ENCODE data around the gene YKT6.

YKT6 gene

DNA sequence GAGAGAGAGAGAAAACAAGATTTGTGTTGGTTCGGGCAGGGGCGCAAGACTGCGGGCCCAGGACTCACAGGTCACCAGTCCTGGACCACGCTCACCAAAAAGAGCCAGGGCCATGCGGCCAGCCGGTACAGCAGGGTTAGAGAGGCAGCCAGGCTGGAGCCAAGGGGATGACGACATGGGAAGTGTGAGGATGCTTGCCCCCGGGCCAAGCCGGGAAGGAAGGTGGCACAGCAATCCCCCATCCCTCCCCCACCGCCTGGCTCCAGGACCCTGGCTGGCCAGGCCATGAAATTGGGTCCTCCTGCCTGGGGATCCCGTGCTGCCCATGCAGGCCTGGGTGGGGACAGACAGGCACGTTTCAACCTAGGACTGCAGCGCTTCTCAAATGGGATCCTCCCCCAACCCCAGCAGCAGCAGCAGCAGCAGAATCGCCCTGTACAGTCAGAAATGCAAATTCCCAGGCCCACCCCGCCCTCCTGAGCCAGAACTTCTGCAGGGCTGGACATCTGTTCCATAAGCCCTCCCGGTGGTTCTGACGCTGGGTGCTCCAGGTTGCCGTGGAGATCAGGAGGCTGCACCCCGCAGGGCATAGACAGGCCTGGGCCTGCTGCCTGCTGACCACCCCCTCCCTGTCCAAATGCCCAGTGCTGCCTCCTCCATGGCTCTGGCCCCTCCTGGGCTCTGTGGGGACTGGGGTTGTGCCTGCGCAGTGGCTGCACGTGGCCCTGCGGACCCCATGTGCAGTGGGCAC lies 35.0 kb downstream of the YKT6 start:
- Histone ChIP-seq H3K27me3 (ENCODE audit: control insufficient read depth, insufficient read depth, low read length) (no peaks in the 10 kb centered on the region), H3K4me3 (ENCODE audit: low read depth, low read length) (no peak overlapping the region), H3K27ac (ENCODE audit: low read depth, low read length) (no peak overlapping the region), H3K9ac (ENCODE audit: low read depth, low read length) (no peak overlapping the region), H3K9me3 (ENCODE audit: control insufficient read depth, insufficient read depth, low read length) (no peaks in the 10 kb centered on the region), H3K4me1 (ENCODE audit: control insufficient read depth, insufficient read depth, low read length) (no peaks in the 10 kb centered on the region; the same call in 1 of the 2 replicates), H3K36me3 (ENCODE audit: control insufficient read depth, insufficient read depth, low read length) (no peaks in the 10 kb centered on the region)

DNA sequence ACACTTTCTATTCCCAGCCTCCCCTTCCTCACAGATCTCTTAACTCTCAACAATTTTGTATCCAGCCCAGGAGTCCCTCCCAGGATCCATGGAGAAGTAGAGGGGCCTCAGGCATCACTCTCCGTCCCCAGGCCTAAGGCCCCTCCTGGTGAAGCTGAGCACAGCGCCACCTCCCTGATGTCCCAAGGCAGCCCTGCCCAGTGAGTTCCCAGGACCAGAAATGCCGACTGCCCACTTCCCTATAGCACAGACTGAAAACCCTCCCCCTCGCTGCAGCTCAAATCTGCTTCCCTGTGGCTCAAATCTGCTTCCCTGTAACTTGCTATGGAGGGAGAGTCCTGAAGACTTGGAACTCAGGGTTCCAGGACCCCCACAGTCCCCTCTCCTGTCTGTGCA lies 35.6 kb downstream of the YKT6 start:
- Histone ChIP-seq H3K9ac (ENCODE audit: low read depth, low read length) (no peak overlapping the region), H3K36me3 (ENCODE audit: control insufficient read depth, insufficient read depth, low read length) (no peaks in the 10 kb centered on the region), H3K9me3 (ENCODE audit: control insufficient read depth, insufficient read depth, low read length) (no peaks in the 10 kb centered on the region), H3K4me1 (ENCODE audit: control insufficient read depth, insufficient read depth, low read length) (no peaks in the 10 kb centered on the region; the same call in 1 of the 2 replicates), H3K27me3 (ENCODE audit: control insufficient read depth, insufficient read depth, low read length) (no peaks in the 10 kb centered on the region), H3K27ac (ENCODE audit: low read depth, low read length) (no peak overlapping the region), H3K4me3 (ENCODE audit: low read depth, low read length) (no peak overlapping the region)

DNA sequence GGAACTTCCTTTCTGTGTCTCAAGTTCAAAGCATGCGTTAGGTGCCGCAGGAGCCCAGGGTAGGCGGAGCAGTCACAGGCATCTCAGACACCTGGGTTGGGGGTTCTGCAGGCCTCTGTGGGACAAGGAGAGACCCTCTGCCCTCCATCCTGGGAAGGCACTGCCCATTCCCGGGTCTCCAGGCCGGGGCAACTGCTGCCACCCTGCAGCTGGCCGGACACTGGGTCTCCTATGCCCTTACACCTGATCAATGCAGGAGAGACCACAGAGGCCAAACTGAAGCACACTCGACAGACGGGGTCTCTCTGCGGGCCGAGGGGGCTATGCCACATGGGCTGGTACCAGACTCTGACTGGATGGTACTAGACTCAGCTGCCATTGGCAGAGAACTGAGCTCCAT lies 36.9 kb downstream of the YKT6 start:
- Histone ChIP-seq H3K27ac (ENCODE audit: low read depth, low read length) (no peak overlapping the region), H3K4me1 (ENCODE audit: control insufficient read depth, insufficient read depth, low read length) (no peaks in the 10 kb centered on the region; the same call in 1 of the 2 replicates), H3K9ac (ENCODE audit: low read depth, low read length) (no peak overlapping the region), H3K27me3 (ENCODE audit: control insufficient read depth, insufficient read depth, low read length) (no peaks in the 10 kb centered on the region), H3K9me3 (ENCODE audit: control insufficient read depth, insufficient read depth, low read length) (no peaks in the 10 kb centered on the region), H3K36me3 (ENCODE audit: control insufficient read depth, insufficient read depth, low read length) (no peaks in the 10 kb centered on the region), H3K4me3 (ENCODE audit: low read depth, low read length) (no peak overlapping the region)

DNA sequence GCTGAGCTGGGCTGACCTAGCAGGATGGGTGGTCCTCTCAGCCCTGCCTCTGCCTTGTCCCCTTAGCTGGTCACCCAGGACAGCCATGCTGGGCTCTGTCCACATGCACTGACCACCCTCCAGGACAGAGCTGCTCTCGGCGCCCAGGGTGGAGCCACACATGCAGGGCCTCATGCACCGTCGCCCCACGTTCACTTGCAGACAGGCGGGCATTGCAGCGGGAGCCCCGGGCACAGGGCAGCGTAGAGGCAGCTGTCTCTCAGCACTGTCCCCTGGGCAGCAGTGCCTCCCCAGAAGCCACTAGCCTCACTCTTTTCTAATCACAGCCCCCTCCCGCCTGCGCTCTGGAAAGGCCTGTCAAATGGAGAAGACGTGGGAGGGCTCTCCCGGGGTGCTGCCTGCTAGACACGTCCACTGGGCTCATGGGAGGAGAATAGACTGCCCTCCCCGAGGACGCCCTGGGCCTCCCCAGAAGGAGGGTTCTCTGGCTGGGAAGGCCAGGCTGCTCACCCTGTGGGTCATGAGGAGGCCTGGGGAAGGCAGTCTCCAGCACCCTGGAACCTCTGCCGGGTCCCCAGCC lies 37.4 kb downstream of the YKT6 start:
- no peaks in the 10 kb centered on the region for H3K36me3 ChIP-seq (ENCODE audit: control insufficient read depth, insufficient read depth, low read length)
- H3K27me3 ChIP-seq (ENCODE audit: control insufficient read depth, insufficient read depth, low read length): no peaks in the 10 kb centered on the region
- no peak overlapping the region for H3K27ac ChIP-seq (ENCODE audit: low read depth, low read length)
- H3K9me3 ChIP-seq (ENCODE audit: control insufficient read depth, insufficient read depth, low read length): no peaks in the 10 kb centered on the region
- H3K4me3 ChIP-seq (ENCODE audit: low read depth, low read length): no peak overlapping the region
- H3K9ac ChIP-seq (ENCODE audit: low read depth, low read length): no peak overlapping the region
- no peaks in the 10 kb centered on the region; the same call in 1 of the 2 replicates for H3K4me1 ChIP-seq (ENCODE audit: control insufficient read depth, insufficient read depth, low read length)

DNA sequence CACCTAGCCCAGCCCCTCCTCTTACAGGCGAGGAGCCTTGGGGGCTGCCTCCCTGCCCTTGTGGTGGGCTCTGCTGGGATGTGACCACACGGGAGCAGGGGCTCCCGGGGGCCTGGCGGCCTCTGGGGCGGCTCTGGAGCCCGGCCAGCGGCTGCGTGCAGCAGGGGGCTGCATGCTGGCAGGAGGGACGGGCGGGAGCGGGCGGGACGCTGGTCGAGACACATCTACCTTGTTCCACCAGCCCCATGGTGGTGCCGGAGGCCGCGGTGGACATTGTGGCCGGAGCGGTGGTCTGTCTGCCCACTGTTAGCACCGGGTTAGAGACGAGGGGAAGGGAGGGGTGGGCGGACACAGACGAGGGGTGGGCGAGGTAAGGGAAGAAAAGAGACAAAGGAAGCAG lies 38.6 kb downstream of the YKT6 start:
- Histone ChIP-seq H3K27me3 (ENCODE audit: control insufficient read depth, insufficient read depth, low read length) (no peaks in the 10 kb centered on the region), H3K4me3 (ENCODE audit: low read depth, low read length) (no peak overlapping the region), H3K4me1 (ENCODE audit: control insufficient read depth, insufficient read depth, low read length) (no peaks in the 10 kb centered on the region; the same call in 1 of the 2 replicates), H3K9ac (ENCODE audit: low read depth, low read length) (no peak overlapping the region), H3K27ac (ENCODE audit: low read depth, low read length) (no peak overlapping the region), H3K9me3 (ENCODE audit: control insufficient read depth, insufficient read depth, low read length) (no peaks in the 10 kb centered on the region), H3K36me3 (ENCODE audit: control insufficient read depth, insufficient read depth, low read length) (no peaks in the 10 kb centered on the region)

DNA sequence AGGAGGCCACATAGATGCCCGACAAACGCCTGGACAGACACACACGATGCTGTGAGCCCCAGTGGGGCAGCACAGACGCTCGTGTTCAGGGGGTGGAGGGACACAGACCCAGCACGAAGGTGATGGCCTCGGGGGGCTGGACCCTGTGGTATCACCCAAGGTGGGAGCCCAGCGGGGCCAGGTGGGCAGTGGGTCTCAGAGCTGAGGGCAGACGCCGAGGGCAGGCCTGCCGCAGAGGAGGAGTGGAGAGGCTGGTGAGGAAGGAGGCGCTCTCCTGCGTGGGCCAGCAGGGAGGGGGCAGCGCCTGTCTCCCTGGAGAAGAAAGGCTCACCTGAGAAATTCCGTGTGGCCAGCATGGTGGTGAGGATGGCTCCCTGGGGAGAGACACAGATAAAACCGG lies 39.6 kb downstream of the YKT6 start:
- Histone ChIP-seq H3K9me3 (ENCODE audit: control insufficient read depth, insufficient read depth, low read length) (no peaks in the 10 kb centered on the region), H3K27me3 (ENCODE audit: control insufficient read depth, insufficient read depth, low read length) (no peaks in the 10 kb centered on the region), H3K36me3 (ENCODE audit: control insufficient read depth, insufficient read depth, low read length) (no peaks in the 10 kb centered on the region), H3K4me3 (ENCODE audit: low read depth, low read length) (no peak overlapping the region), H3K4me1 (ENCODE audit: control insufficient read depth, insufficient read depth, low read length) (no peaks in the 10 kb centered on the region; the same call in 1 of the 2 replicates), H3K9ac (ENCODE audit: low read depth, low read length) (no peak overlapping the region), H3K27ac (ENCODE audit: low read depth, low read length) (no peak overlapping the region)

DNA sequence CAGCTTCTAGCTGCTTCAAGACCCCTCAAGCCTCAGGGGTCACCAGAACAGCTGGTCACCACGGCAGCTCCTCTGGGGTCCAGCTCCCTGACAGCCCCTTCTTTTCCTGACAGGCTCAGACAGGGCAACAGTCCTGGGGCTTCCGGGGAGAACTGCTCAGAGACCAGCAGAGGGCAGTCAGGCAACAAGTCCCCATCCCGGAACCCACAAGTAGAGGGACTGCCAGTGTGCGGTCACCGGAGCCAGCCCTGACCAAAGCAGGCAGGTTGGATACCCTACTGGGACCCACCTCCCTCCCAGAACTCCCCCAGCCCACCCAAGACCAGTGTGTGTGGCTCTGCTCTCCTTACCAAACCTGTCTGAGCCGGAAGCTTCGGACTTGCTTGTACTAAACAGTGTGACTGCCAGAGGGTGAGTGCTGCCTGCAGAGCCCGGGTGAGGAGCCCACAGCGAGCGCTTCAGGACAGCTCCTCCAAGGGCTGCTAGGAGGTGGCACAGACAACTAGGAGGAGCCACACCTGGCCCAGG lies 40.3 kb downstream of the YKT6 start:
- no peak overlapping the region for H3K27ac ChIP-seq (ENCODE audit: low read depth, low read length)
- no peaks in the 10 kb centered on the region for H3K9me3 ChIP-seq (ENCODE audit: control insufficient read depth, insufficient read depth, low read length)
- no peak overlapping the region for H3K4me3 ChIP-seq (ENCODE audit: low read depth, low read length)
- no peaks in the 10 kb centered on the region for H3K27me3 ChIP-seq (ENCODE audit: control insufficient read depth, insufficient read depth, low read length)
- H3K4me1 ChIP-seq (ENCODE audit: control insufficient read depth, insufficient read depth, low read length): no peaks in the 10 kb centered on the region; the same call in 1 of the 2 replicates
- no peak overlapping the region for H3K9ac ChIP-seq (ENCODE audit: low read depth, low read length)
- no peaks in the 10 kb centered on the region for H3K36me3 ChIP-seq (ENCODE audit: control insufficient read depth, insufficient read depth, low read length)

DNA sequence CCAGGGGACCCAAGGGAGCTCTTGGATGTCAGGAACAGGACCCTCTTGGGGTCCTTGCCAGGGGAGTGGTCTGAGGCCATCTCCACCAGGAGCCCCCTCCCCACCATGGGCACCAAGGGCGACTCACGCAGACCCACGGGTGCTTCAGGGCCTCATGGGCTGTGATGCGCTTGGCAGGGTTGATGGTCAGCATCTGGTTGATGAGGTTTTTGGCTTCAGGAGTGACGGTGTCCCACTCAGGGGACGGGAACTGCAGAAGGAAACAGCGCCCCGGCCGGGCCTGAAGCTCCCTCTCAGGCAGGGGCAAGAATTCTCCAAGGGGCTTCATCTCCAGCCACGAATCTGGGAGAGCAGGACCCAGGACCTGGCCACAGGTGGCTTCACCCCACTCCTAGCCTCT lies 41.3 kb downstream of the YKT6 start:
- Histone ChIP-seq H3K4me1 (ENCODE audit: control insufficient read depth, insufficient read depth, low read length) (no peaks in the 10 kb centered on the region), H3K27me3 (ENCODE audit: control insufficient read depth, insufficient read depth, low read length) (no peaks in the 10 kb centered on the region)

DNA sequence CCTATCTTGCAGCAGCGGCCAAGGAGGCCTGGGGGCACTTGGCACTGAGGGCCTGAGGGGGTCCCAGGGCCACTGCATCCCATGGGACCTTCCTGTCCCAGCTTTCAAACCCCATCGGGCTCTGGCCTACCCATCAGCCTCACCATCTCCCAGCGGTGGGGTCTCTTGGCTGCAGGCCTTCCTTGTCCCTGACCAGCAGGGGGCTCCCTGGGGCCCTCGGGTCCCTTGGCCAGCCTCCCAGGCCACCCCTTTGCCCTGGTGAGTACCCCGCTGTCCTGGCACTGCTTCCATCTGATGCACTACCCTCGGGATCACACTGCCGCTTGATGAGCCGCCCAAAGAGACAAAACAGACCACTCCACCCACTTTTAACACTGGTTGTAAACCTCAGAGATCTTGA lies 43.5 kb downstream of the YKT6 start:
- H3K4me1 ChIP-seq (ENCODE audit: control insufficient read depth, insufficient read depth, low read length): no peaks in the 10 kb centered on the region
- H3K9me3 ChIP-seq (ENCODE audit: control insufficient read depth, insufficient read depth, low read length): no peaks in the 10 kb centered on the region

More for the DNA sequence above, 41.3 kb downstream of the YKT6 start:
- Histone ChIP-seq H3K9ac (ENCODE audit: low read depth, low read length) (no peak overlapping the region), H3K36me3 (ENCODE audit: control insufficient read depth, insufficient read depth, low read length) (no peaks in the 10 kb centered on the region), H3K27ac (ENCODE audit: low read depth, low read length) (no peak overlapping the region), H3K9me3 (ENCODE audit: control insufficient read depth, insufficient read depth, low read length) (no peaks in the 10 kb centered on the region), H3K4me3 (ENCODE audit: low read depth, low read length) (no peak overlapping the region)

DNA sequence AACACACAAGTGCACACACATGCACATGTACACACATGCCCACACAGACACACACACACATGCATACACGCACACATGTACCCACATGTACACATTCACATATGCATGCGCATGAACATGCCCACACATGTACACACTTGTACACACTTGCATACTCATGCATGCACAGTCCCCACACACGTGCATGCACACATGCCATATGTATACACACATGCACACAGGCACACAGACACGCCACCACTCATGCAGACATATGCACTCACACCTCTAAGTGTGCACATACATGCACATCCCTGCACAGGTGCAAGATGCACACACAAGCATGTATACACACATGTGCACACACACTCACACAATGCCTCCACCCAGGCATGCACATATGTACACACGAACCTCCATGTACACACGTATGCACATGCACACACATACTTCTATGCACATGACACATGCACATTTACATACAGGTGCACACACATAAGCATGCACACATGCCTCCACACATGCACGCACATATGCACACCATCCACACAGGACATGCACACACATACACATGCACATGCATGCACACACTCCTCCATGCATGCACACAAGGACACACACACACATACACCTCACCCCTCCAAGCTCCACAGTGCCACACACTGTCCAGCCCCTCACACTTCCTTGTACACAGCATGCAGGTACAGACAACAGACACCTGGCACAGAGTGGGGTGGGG lies 45.8 kb downstream of the YKT6 start:
- no peaks in the 10 kb centered on the region for H3K4me1 ChIP-seq (ENCODE audit: control insufficient read depth, insufficient read depth, low read length)
- H3K27me3 ChIP-seq (ENCODE audit: control insufficient read depth, insufficient read depth, low read length): no peaks in the 10 kb centered on the region
- H3K27ac ChIP-seq (ENCODE audit: low read depth, low read length): no peak overlapping the region

More for the DNA sequence above, 43.5 kb downstream of the YKT6 start:
- H3K36me3 ChIP-seq (ENCODE audit: control insufficient read depth, insufficient read depth, low read length): no peaks in the 10 kb centered on the region
- no peak overlapping the region for H3K27ac ChIP-seq (ENCODE audit: low read depth, low read length)
- H3K27me3 ChIP-seq (ENCODE audit: control insufficient read depth, insufficient read depth, low read length): no peaks in the 10 kb centered on the region
- H3K4me3 ChIP-seq (ENCODE audit: low read depth, low read length): no peak overlapping the region
- H3K9ac ChIP-seq (ENCODE audit: low read depth, low read length): no peak overlapping the region

More for the DNA sequence above, 45.8 kb downstream of the YKT6 start:
- no peak overlapping the region for H3K9ac ChIP-seq (ENCODE audit: low read depth, low read length)
- H3K4me3 ChIP-seq (ENCODE audit: low read depth, low read length): no peak overlapping the region
- H3K36me3 ChIP-seq (ENCODE audit: control insufficient read depth, insufficient read depth, low read length): no peaks in the 10 kb centered on the region
- H3K9me3 ChIP-seq (ENCODE audit: control insufficient read depth, insufficient read depth, low read length): no peaks in the 10 kb centered on the region
